HL-60/S4 treated with phorbol 12-myristate 13-acetate at 8.2 ng/mL for 4 days and 3 days (cell line): ENCODE results near the gene TTI1.

ENCODE experiments used
- in situ Hi-C: fragments of 300-500 bp; cut with MboI; formaldehyde crosslinking; loops from 2 replicates; pipeline ENCODE4 v1.15.0; 2022; ENCODE audit warnings: low sequenced_read_pairs

TTI1 gene

DNA sequence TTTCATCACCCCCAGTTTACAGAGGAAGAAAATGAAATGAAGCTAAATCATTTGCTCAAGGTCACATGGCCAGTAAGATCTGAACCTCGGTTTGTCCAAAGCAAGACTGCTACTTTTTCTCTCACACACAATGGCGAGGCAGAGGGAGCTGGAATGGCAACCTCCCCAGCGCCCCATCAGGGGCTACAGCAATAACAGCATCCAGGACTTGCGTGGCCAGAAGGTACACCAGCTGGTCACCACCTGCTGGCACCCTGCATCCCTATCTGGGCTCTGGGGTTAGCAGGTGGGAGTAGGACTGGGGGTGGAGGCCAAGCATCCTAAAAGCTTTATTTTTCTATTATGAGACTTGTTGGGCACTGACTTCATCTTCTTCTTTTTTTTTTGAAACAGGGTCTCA is 41.3 kb downstream of the TTI1 start:
- in situ Hi-C loops = loop anchor here (10.0 kb wide), 1 partner anchor 427 kb away; no protein-coding TSS in a partner anchor

DNA sequence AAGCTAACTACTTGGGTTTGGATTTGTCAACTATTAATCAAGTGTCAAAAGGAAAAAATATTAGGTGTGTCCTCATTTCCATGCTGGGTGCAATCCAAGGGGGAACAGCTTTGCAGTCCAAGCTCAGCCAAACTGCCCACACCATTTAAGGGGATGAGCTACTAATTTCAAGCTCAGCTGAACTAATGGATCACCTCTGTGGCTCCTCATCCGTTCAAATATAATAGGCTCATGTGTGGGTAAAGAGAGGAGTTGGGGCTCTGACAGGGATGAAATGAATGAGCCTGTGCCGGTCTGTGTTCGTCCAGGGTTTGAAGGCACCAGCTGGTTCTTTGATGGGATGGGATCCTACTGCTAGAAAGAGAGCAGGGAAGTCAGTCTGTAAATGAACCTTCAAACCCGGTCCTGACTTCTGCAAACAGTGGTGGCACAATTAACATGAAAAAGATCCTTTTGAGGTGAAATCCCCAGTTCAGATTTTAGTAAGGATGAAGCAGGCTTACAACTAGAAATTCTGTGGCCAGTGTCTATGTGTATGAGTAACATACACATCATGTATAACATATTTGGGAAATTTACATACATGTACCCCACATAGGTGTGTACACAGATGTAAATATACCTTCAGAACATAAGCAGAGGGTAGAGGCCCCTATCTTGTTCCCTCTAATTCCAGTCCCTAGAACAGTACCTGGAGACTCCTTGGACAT is 41.9 kb downstream of the TTI1 start:
- in situ Hi-C loops = loop anchor here (10.0 kb wide), 1 partner anchor 427 kb away; no protein-coding TSS in a partner anchor

DNA sequence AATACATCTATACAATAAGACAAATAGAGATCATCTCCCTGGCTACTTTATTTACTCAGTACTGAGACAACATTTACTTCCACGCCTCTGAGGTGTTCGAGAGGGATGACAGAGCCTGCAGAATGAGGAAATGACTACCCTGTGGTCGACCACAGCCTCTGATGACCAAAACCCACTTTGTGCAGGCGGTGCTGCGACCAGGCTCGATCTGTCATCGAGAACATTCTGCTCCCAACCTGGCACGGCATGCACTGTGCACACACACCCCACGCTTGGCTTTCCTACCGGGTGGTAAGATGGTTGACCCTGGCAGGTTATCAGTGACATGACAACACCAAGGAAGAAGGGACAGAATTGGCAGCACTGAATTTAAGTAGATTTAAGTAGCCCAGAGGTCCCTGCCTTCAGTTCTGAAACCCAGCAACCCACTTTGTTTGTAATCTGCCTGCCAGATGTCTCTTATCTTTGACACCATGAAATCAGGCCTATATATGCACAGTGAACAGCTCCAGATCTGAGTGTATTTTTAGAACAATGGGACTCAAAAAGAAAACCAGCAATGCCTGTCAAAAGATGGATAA is 42.6 kb downstream of the TTI1 start:
- in situ Hi-C loops = loop anchor here (10.0 kb wide), 1 partner anchor 426 kb away; no protein-coding TSS in a partner anchor

DNA sequence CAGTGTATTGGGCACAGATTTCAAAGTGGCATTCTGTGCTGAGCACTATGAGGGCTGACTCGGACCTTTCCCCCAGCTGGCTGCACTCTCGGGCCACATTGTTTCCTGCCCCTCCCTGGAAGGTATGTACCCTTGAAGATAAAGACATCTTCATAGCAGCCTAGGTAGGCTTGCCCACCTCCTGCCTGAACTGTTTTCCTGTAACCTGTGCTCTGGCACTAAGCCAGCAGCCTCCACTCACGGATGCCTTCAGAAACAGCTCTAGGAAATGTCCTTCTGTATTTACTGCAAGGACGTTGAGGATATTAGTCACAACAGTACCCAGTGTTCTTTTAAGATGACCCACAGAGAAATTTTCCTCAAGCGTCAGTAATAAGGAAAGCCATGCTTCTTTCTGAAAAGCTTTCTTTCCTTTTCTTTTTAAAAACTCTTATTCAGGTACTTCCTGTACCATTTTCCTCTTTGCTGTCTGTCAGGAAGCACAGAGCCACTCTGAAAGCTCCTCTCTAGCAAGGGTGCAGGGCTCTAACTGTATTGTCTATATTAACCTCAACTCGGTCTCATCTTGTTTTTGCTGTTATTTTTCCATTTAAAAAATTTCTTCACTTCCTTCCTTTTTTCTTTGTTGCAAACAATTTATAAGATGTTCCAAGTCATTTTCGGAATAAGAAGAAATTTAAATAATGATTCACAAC is 43.5 kb downstream of the TTI1 start:
- in situ Hi-C loops = loop anchor here (10.0 kb wide), 1 partner anchor 425 kb away; no protein-coding TSS in a partner anchor

DNA sequence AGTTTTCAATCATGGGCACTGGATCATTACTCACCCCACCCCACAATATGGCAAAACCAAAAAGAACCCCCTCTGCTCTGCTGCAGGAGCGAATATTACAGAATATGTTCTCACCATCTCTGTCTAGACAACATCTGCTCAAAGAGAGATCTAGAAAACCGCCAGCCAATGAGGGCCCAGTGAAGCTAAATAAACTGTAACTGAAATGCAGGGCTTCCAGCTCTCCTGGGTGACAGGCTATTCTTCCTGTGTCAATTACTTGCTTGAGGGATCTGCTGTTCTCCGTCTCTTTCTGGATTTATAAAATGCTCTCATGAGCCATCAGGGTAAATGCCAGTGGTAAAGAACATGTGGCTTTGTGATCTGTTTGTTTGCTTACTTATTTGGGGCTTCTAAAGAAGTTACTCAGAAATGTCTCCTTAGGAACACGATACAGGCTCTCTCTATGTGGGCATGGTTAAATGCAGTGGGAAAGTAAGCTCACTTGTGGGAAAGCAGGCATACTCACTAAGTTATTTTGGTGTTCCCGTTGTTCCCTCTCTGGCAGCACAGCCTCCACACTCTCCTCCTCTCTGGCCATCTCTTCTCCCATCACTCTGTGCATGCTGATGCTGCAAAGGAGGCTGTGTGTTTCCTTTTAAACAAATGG is 44.8 kb downstream of the TTI1 start:
- in situ Hi-C loops = no loop called here

DNA sequence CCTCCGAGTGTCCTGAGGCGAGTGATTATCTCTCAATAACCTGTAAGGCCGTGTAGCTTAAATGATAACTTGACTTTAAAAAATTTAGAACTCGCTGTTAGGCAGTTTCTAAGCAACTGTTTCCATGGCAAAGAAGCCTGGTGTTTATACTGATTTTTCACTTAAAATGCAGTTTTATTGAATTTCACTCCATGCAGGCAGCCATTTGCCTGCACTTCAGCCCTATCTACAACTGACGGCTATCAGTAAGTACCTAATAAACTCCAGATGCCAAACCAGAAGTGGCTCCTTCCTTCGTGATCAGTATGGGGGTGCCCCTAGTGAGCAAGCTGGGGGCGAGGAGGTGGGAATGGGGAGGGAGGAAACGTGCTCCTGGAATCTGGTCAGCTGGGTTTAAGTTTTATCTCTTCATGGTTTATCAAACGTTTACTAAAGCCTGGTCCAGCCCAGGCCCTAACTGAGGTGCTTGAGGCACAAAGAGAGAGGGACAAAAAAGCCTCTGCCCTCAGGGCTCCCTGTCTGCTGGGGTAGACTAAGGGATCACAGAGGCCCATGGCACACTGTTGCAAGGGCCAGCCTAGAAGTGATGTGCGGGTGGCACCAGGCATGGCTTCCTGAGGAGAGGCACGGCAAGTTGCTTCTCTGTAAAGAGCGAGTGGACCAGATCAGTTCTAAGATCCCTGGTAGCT is 45.5 kb downstream of the TTI1 start:
- in situ Hi-C loops = no loop called here

DNA sequence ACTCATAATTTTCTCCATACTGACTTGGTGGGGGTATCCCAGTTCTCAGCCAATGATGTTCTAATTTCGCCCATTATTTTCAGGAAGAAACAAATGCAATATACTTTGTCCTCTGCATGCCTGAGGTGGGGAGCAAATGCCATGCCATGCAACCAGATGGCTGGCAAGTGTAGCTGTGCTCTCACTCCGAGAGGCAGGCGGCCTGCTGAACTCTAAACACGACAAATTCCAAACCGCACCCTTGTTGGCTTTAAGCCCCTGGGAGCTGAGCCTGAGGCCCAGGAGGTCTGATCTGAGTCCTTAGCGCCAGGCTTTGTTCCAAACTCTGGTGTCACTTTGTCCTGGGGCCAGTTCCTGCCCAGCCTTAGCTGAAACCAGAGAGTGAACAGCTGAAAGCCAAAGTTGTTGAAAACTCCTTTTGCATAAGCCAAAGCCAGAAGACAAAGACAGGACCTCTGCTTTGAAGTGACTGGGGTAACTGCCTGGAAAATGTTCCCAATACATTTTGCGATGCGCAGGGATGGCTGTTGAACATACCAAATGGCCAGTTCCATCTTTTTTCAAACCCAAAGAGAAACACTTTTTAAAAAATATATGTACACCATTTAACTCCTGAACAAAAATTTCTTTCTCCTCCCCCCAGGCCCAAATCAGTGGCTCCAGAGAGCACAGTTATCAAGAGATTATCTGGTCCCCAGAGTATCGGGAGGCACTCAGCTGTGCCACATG is 46.2 kb downstream of the TTI1 start:
- in situ Hi-C loops = no loop called here

DNA sequence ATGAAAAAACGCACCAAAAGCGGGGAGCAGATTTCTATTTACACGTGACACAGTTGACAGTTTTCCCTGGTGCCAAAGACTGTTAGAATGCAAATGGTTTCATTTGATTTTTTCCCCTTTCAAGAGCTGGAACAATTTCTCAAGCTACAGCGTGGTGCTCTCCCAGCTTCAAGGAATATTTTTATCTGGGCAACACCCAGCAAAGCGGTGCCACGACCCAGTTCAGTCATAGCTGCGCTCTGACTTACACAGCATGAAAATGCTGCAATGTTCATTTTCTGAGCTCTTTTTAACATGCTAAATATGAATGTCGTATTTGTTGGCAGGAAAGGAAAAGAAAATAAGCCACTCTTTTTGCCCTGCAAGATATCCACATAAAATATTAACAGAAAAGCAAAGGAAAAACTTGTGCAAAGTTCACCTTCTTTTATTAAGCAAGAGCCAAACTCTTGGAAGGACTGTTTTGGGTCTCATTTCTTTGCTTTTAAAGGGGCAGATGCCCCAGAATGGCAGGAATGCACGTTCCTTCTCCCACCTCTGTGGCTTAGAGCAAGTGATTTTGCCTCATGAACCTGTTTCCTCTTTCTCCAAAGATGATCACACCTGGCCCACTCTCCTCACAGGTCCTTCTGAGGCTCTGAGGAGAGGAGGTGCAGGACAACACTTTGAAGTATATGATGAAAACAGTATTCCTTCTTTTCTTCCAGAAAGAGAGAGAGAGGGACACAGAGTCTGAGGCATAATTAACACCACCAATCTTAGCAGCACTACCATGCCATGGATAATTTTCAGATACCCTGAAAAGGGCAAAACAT is 47.0 kb downstream of the TTI1 start:
- in situ Hi-C loops = no loop called here

DNA sequence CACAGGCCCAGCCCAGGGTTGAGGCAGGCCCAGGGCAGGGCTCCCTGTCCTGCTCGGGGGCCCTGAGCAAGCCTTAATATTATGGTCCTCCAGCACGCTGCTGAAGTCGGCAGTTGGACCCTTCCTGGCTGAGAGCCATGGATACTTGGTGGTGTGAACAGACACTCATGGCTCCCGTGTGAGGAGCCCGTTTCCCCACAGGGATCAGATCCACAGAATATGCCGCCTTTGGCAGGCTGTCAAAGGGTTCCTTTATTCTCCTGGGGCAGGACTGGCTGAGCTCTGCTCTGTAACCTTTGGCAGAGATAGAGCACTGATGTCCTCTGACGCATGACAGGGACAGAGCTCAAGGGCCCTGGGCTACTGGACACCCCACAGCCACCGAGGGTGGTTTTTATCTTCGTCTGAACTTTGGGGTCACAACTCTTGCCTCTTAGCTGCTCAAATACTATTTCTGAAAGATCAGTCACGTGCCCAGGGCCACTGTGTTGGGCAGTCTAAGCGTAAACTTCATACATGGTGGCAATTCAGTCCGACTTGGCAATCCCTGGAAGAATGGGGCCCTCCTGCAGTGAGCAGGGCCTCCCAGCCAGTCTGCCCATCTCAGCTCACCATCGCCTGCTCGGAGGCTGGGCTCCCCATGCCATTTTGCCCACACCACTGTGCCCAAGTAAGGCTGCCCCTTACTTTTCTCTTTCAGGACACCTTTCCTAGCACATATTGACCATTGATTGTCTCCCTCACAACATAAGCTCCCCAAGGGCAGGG is 49.1 kb downstream of the TTI1 start:
- in situ Hi-C loops = no loop called here

DNA sequence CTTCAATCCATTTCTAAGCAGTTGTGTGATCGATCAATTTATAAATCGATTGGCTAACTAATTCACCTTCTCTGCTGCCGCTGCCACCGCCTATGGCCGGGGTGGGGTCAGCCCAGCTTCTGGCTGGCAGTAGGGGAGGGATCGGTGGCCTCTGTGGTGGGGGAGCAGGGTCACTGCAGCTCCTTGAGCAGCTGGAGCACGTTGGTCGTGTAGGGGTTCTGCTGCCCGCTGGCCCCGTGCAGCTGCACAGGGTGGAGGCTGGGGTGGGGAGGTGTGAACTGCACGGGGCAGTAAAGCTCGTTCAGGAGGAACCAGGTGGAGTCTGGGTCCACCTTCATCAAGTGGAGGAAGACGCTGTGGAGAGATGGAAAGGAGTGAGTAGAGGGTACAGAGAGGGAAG is 50.0 kb downstream of the TTI1 start:
- in situ Hi-C loops = no loop called here

DNA sequence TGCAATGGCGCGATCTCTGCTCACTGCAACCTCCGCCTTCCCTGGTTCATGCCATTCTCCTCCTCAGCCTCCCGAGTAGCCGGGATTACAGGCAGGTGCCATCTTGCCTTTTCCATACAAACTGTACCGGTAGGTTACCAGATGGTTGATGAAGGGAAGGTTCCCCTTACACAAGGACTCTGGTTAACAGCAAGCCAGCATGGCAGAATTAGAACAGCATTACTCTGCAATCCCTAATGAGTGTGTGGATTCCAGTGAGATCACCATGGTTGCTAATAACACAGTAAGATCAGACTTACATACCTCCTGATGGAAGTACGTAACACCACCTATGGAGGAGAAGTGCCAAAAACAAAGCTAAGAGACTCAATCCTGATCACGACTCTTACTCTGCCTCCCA is 51.7 kb downstream of the TTI1 start:
- in situ Hi-C loops = no loop called here

DNA sequence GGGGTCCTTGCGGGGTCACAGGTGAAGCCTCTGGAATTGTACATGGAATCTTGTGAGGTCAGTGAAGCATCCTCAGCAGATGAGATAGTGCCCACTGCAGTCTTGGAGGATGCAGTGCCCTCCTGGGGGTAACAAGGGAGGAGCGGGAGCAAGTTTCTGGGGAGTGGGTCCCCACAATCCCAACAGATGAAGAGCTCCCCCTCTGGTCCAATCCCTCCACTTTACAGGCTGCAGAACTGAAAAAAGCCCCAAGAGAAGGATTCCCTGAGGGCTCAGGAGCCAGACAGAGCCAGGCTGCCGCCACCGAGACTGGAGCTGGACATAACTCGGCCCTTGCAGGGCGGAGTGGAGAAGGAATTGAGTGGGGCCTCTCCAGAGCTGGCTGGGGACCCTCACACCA is 52.4 kb downstream of the TTI1 start:
- in situ Hi-C loops = no loop called here

DNA sequence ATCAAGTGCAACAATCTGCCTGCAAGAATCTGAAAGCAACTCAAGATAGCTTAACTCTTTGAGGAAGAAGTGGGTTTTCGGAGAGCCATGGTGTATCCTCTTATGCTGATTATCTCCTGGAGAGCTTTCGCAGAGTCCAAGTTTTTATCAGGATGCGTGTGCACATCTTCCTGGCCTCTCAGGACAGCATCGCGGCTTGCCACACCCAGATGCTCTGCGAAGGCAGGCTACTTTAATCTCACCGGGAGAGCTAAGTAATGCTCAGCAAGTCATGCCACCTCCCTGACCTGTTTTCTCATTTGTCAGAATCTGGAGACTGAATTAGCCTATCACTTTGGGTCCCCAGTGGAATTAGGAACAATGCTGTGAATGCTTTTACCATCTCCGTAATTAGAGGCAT is 52.9 kb downstream of the TTI1 start:
- in situ Hi-C loops = no loop called here

DNA sequence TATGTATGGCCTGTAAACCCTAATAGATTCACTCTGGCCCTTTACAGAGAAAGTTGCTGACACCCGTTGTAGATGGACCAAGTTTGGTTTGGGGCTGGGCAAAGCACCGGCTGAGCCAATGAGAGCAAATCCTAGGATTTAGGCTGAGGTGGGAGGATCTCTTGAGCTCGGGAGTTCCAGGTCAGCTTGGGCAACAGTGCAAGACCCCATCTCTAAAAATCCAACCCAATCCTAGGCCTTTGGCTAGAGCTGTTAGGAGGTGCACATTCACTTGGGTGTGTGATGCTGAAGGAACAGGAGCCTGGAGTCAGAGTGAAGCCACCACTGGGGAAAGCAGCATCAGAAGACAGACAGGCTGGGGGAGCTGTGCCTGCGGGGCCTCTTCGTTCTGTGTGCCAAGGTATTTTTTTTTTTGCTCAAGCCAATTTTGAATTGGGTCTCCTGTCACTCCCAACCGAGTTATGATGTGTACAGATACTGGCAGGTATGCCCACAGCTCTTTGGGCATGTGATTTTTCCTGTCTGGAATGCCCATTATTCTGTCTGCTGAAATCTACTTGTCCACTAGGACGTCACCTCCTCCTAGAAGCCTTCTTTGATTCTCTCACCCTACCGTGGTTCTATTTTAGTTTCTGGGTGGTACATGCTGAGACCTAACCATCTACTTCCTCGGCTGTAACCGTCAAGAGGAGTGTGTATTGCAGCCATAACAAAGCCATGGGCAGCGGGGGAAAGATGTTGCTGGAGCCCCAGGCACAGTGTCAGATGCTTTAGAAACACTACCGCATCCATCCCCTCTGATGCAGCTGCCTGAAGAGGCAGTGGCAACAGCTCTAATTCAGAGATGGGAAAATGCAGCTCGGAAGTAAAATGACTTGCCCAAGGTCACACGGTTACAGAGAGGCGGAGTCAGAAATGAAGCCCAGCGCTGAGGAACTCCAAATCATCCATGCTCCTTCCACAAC is 54.0 kb downstream of the TTI1 start:
- in situ Hi-C loops = no loop called here

DNA sequence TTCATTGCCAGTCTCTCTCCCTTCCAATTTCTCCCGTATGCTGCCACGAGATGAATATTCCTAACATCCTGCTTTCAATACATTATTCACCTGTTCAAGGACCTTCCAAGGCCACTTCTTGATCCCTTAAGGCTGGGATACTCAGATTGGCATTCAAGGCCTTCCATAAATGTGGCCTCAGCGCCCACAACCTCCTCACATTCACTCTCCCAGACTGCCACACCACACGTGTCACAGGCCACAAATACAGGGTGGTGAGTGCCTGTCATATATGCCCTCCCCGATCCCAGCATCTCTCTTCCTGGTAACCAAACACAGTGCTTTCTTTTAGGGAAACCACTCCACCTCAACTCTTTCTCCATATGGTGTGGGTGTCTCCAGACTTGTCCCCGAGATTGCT is 55.5 kb downstream of the TTI1 start:
- in situ Hi-C loops = no loop called here

DNA sequence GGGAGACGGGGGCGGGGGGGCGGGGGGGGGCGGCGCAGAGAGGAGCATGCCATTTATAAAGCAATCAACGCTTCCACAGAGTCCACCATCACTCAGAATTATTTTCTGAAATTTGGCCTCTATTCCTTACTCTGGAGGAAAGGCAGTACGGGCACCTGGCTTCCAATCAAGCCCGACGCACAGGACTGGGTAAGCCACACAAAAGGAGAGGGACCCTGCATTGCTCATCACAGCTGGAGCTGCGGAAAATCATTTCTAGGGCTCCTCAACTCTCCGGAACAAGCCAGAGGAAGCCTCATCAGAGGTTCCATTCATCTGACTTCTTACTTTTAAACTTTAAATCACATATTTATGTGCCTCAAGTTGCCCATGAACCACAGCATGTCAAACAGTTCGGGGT is 55.9 kb downstream of the TTI1 start:
- in situ Hi-C loops = no loop called here

DNA sequence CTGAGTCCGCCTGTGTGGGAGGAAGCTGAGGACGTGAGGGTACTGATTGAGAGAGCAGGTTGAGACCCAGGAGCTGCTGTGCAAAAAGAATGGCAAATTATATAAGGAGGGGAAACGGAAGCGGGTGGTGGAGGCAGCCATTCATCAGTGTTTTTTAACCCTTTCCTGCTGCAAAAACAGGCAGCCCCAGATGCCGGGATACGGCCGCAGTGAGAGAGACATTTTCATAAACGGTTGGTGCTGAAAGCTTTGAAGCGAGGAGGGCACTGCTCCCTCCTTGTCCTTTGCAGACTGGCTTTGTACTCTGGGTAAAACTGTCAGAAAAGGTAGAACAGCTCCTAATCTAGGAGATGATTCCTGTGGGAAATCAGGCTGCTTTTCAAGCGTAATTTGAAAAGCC is 56.4 kb downstream of the TTI1 start:
- in situ Hi-C loops = no loop called here
